G401.6 (cell line): ENCODE measurements around the gene FN1.

Source experiments
- FAIRE-seq: peaks from 2 replicates; lab custom pipeline; 2012; peaks lifted over from hg19 to GRCh38; lab: Jason Lieb, UNC

The FN1 gene

DNA sequence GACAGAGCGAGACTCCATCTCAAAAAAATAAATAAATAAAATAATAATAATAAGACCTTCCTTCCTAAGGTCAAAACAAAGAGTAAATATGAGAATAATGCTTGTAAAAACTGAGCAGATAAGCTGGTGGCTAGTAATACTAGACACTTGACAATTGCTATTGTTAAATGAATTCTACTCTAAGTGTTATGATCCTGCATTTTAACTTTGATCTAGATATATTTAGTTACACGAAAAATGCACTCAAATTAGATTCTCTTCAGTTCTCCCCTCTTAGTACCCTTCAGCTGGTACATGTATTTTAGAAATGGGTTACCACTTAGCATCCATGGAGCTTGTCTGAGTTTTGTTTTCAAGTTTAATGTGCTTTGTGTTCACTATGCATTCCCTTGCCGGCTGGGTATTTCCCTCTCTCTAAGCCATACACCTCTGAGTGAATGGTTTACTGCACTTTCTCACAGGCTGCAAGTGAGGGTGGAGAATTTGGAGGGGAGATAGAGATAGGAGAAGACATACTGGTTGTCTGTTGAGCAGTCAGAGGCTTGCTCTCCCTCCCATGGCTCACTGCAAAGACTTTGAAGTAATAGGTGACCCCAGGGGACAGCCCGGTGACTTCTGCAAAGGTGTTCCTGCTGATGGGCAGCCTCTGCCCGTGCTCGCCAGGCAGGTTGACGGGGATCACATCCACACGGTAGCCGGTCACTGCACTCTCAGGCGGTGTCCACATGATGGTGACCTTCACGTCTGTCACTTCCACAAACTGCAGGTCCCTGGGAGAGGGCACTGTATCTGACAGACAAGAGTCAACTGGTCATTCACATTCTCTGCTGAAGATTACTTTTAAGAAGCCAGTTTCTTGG lies 29.9 kb downstream of the FN1 start:
- FAIRE-seq = no peak

DNA sequence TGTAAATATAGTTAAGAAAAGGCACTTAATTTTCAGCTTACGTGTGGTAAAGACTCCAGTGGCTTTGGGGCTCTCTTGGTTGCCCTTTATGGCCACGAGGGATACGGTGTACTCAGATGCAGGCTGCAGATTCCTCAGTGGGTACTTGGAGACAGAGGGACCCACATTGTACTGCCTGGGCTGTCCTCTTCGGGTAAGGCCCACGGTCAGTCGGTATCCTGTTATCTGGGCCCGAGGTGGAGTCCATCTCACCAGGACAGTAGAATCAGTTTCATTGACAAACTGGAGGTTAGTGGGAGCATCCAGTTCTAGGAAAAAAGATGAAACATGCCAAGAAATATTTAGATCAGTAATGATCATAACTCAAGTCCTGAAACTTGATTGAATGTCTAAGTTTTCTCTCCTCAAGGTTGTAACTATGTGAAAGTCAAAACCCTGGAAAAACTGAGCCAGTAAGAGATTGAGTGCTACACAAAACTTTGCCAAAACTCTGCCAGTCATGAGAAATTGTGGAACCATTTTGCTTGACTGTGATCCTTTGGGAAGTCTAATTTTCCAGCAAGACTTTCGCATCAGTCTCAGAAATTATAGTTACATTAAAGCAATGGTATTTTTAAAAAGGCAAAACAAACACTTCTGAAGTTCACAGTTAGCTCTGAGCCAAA lies 31.4 kb downstream of the FN1 start:
- FAIRE-seq = no peak

DNA sequence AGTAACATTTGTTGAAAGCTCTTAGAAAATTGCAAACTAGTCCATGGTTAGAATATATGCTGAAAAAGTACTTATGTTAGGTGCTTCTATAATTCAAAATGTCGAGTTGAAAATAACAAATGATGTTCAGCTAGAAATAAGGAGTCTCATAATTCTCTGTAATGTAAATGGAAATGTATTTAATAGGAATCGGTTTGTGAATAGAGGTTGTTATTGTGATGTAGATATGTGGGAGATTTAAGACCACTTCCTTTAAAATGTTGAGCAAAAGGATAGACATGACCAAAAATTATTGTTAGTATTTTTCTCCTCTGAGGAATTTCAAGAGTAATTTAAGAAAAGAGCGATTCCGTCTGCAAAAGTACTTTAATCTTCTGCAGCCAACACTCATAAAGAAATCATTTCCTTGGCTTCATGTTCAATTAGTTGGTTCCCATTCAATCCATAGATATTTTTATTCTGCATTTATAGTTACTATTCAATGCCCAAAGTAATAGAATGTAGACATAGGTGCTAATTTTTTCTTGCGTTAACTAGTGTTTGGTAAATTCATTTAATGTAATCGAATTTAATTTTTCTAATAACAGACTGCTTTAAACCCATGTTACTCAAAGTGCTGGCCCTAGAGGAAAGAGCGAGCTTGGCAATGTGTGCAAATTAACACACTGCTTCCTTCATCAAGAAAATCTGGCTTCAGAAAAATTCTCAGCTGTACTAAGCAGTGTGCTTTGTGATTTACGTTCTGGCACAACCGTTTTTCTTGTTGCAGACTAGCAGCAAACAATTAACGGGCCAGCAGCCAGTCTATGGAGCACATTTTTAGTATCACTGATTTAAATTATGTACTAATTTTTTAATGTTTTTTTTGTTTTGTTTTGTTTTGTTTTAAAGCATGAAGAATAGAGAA lies 32.2 kb downstream of the FN1 start:
- FAIRE-seq = no peak

DNA sequence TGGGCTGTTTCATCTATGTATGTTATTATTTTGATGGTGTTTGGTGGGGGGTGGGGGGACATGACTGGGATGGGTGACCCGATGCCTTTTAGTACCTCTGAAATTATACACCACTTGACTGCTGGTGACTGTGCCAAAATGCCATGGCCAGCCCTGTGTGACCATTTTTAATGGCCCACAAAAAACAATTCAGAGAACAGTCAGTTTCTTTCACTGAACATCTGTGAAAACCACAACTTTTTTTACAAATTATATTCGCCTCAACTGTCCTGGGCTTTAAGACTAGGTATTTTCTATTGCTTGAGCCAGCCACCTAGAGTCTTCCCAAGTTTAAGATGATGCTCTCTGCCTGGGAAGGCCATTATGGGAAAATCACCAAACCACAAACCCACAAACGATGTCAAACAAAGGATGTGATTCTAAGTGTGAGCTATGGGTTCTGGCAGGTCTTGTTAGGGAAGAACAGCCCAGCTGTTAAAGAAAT lies 33.9 kb downstream of the FN1 start:
- no peak for FAIRE-seq

- no peak for FAIRE-seq
These were observed 36.7 kb downstream of the FN1 start for GRCh38 chr2:215399067-215399716.

DNA sequence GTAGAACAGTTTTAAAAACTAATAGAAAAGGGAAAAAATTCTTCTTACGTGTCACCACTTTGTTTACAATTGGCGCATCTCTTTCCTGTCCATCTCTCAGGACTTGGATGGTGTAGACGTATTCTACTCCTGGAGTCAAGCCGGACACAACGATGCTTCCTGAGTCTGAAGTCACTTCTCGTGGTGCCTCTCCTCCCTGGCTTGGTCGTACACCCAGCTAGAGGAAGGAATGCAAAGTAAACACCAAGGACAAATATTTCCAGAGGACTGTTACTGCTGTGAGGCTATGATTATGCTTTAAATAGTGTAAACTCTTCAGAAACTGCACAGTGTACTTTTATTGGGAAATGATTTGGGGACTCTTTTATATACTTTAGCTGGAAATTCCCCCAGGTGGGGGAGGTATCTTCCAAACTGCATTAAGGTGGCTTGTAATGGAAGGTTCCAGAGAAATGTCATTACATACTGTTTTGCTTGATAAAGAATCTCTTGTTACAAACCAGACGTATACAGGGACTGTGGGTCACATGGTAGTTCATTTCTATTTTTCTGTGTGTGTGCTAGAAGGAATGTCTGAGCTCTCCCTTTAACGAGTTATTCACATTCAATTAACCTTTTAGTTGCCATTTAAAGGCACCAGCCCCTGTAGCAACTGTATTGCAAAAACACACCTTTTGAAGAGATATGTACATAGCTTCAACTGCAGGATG lies 38.1 kb downstream of the FN1 start:
- no peak for FAIRE-seq

DNA sequence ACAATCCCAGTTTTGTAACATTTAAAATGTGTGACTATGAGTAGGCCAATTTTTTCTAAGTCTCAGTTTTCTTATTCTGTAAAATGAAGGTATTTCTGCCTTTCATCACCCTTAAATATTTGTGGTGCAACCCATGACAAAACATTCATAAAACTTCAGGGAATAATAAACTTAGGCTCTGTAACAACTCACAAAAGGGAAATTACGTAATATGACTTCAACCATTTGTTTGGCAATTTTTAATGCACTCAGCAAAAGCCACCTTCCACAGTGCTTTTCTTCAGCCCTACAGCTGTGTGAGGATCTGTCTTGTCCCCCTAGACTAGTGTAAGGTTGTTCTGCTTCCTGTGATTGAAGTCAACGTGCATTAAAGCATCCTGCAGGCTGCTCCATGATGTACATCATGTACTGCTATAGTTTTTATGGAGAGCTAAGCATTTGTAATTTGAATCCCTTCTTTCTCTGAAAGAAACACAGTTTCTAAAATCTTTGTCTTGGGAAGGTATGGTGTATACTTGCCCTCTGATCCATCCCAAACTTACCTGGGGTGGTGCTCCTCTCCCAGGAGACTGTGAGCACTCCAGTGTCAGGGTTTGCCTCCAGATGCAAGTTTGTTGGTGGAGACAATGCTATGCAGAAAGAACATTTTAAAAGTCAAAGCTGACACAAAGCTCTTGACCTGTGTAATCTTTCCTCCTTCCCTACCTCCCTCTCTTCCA lies 39.1 kb downstream of the FN1 start:
- FAIRE-seq = no peak

DNA sequence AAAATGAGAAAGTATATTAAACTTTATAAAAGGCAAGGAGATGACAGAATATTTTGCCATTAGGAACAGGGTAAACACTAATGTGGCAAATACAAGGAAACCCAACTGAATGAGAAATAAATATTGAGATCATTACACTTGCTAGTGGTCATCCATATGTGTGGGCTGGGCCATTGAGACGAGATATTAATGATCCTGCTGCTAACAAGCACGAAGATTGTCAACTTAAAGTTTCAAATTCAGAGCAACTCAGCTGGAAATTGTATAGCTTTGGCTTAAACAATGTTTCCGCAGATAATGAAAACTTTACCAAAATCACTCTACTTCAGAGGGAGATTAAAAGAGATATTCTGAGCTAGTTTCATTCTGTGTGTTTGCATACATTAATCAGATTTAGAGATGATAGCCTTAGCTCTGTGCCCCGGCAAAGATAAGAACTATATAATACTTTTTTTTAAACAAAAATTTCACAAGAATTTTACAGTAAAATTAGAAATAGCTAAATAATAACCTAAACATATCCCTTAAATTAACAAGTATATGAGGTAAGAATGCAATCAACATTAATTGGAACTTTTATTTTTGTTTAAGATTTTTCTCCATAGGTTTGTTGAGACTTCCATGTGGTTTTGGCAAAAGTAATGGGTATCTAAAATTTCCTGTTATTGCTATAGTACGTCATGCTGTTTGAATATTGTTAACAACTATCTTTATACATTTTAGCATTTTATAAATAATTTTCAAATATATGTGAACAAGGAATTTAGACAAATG lies 40.0 kb downstream of the FN1 start:
- FAIRE-seq = no peak

DNA sequence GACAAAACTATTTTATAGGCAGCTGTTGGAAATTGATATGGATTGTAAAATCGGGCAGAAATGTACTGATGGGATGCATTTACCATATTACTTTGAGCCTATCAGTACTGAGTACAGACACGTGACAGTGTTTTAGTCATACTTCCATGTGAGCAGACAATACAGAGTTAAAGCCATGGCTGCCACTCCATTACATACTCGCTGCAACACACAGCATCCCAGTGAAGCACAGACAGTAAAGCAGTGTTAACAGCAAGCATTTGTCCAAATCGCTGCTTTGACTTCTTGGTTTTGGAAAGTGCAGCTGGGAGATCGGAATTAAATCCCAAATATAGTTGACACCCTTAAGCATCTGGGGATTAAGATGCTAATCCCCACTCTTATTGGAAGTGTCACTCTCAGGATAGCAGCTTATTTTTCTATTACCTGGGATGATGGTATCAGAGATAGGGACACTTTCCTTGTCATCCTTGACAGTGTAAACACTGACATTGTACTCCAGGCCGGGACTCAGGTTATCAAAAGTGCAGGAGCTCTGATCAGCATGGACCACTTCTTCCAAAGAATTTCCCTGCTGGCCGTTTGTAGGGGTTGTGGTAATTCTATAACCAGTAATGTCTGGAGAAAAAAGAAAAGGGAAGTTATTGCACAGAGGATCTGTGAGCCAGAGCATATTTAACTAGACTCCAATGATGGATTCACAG lies 41.6 kb downstream of the FN1 start:
- FAIRE-seq = no peak

DNA sequence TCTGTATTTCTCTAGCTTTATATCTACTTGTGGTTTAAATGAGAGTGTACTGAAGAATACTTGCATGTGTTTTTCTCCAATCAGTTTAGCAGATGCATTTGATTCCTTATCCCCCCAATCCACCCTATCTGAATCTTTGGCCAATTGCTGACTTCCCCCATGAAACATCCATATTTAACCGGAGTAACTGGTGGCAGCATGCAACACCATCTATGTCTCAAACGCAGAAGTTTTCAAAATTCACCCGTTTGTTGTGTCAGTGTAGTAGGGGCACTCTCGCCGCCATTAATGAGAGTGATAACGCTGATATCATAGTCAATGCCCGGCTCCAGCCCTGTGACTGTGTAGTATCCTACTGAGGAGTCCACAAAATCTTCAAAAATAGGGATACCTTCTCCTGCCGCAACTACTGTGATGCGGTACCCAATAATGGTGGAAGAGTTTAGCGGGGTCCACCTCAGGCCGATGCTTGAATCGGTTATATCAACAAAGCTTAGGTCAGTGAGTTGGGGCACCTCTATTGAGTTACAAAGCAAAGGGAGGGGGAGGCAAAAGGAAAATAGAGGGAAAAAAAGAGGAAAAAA lies 43.1 kb downstream of the FN1 start:
- no peak for FAIRE-seq

DNA sequence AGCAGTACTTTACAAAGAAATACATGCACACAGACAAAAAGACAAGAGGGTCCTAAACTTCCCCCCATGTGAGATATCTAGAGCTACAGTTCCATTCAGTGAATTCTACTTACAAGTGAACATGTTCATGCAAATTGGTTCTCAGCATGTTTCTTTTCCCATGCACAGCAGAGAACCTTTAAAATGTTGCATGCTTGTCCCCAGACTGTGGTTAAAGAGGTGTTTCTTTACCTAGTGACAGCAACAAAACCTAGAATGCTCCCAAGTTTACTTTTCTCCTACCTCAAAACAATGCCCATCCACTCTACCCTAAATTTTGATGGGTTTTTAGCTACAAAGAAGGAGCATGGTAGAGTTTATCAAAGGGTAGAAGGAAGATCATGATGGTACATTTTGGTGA lies 43.7 kb downstream of the FN1 start:
- FAIRE-seq = no peak

DNA sequence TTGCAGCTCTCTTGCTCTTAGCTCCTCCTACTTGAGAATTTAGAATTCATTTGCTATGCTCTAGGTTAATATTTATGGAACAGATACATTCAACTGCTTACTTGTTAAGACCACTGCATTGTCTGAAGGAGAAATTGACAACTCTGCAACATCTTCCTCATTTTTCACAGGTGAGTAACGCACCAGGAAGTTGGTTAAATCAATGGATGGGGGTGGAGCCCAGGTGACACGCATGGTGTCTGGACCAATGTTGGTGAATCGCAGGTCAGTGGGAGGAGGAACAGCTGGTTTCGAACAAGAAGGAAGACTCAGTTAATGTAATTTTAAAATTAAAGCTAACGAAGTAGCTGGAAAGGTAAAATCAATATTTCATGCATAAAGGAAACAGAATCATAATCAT lies 44.3 kb downstream of the FN1 start:
- FAIRE-seq = no peak

- FAIRE-seq = no peak
These were observed 45.3 kb downstream of the FN1 start for GRCh38 chr2:215390550-215390913.

DNA sequence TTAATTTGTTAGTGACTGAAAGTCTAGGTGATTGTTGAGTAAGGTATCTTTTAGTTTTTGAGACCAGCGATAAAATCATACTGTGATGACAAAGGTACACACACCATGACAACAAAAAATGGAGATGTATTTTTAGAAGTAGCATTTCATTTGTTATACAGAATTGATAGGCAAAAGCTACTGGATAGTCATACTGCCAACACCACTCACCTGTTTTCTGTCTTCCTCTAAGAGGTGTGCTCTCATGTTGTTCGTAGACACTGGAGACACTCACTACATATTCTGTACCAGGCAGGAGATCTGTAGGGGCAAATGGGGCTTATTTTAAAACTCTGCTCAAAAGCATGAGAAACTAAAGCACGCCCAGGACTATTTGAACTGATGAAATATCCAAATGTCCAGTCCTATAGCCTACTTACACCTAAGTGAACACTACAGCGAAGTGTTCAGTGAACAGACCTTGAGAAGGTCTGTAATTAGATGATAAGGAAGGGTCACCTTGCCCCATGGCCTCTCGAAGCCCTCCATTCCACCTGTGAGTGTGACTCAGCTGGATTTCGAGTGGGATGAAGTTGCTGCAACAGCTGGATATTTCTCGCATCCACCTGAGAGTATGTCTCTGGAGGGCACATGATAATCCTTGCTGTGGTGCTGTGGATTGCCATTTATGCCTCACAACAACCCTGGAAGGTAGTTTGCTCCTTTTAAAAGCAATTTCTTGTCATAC lies 47.7 kb downstream of the FN1 start:
- FAIRE-seq = no peak

DNA sequence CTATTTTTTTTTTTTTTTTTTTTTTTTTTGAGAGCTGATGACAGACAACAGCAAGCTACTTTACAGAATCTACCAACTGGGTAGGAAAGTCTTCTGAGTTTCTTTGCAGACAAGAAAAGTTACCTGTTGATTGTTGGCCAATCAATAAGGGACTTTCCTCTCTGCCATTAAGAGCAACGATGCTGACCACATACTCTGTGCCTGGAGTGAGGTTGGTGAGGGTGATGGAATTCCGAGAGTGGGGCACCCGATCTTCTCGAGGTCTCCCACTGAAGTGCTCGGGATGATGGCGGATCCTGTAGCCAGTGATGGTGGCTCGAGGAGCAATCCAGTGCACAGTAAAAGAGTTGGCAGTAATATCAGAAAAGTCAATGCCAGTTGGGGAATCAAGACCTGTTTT lies 49.3 kb downstream of the FN1 start:
- no peak for FAIRE-seq

GRCh38 chr2:215384710-215385109 lies 51.2 kb downstream of the FN1 start:
- FAIRE-seq = no peak

- no peak for FAIRE-seq
These were observed 52.1 kb downstream of the FN1 start for GRCh38 chr2:215383652-215384279.

DNA sequence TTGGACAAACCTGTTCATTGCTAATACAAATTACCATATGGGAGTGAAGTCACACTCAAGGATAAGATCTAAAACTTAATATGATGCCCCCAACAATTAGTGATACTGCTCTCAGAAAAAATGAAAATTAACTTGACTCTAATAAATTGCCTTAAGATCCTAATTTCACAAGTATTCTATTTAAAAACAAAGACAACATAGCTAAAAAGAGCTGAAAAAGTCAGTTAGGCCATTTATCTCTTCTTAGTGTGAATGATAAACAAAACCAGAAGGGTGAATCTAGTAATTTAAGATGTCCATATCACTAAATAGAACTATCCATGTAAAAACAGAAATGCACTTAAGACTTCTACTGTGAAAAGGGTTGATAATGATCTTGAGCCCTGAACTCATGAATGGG lies 53.4 kb downstream of the FN1 start:
- FAIRE-seq = no peak
